GM21390 (cell line): ENCODE results near the gene FIBP.
"Not testable (repeated sequence)": the region's sequence is repeated elsewhere in the genome, so short reads cannot be mapped to it uniquely, and the experiment has no call there.

ENCODE experiments used
- ATAC-seq: cut with Tn5 transposase; IDR thresholded peaks from one replicate; pipeline ENCODE4 v1.9.1; 2021; ENCODE audit not compliant: unreplicated experiment

FIBP gene

GRCh38 chr11:65915101-65915820, 27.0 kb upstream of the FIBP start:
- ATAC-seq, result no peak

GRCh38 chr11:65912845-65913244, 24.6 kb upstream of the FIBP start:
- ATAC-seq, result no peak

GRCh38 chr11:65911682-65912568, 23.7 kb upstream of the FIBP start:
- no peak for ATAC-seq

- ATAC-seq, result no peak
Measured at GRCh38 chr11:65907878-65908277, 19.6 kb upstream of the FIBP start.

GRCh38 chr11:65906602-65907001, 18.3 kb upstream of the FIBP start:
- no peak for ATAC-seq

GRCh38 chr11:65903715-65904114, 15.4 kb upstream of the FIBP start:
- no peak for ATAC-seq

GRCh38 chr11:65903068-65903481, 14.8 kb upstream of the FIBP start:
- no peak for ATAC-seq

GRCh38 chr11:65900899-65901180, 12.6 kb upstream of the FIBP start:
- no peak for ATAC-seq

GRCh38 chr11:65900125-65900898, 12.0 kb upstream of the FIBP start, which contains the start of gene FOSL1:
Gene FOSL1 (minus strand): TSS chr11:65900388. CDS start chr11:65900339, 49 bp downstream.
- ATAC-seq, result peak; percentile 74

GRCh38 chr11:65899356-65900124, 11.3 kb upstream of the FIBP start:
- ATAC-seq, result no peak

GRCh38 chr11:65898656-65899355, 10.5 kb upstream of the FIBP start:
- no peak for ATAC-seq

GRCh38 chr11:65897020-65897471, 8.8 kb upstream of the FIBP start:
- no peak for ATAC-seq

- ATAC-seq, result no peak
Measured at GRCh38 chr11:65896034-65896999, 8.0 kb upstream of the FIBP start.

- ATAC-seq, result no peak
Measured at GRCh38 chr11:65895482-65895981, 7.3 kb upstream of the FIBP start.

GRCh38 chr11:65894034-65894591, 5.8 kb upstream of the FIBP start:
- ATAC-seq, result no peak

- no peak for ATAC-seq
Measured at GRCh38 chr11:65892661-65893317, 4.5 kb upstream of the FIBP start.

GRCh38 chr11:65892137-65892540, 3.9 kb upstream of the FIBP start:
- not testable (repeated sequence) for ATAC-seq
